SK-N-SH treated with all-trans-retinoic acid at 6 μM for 48 hours (cell line): ENCODE data around the gene DNAH11.

Experiments used
- ATAC-seq: fragments of 200-7000 bp; cut with Tn5 transposase; 3 replicates; pipeline ENCODE4 v1.9.1; 2020; ENCODE audit warnings: mild to moderate bottlenecking, moderate library complexity
- ARNTL ChIP-seq: fragments of 450-650 bp; formaldehyde crosslinking; IDR thresholded peaks from 2 replicates; pipeline ENCODE4 v1.5.0; 2020; ENCODE audit warnings: low read depth, mild to moderate bottlenecking, moderate library complexity, borderline replicate concordance
- BACH2 ChIP-seq: fragments of 250-450 bp; sonication (Bioruptor Pico); IDR thresholded peaks from 2 replicates; pipeline ENCODE4 v1.9.0; 2021; ENCODE audit warnings: mild to moderate bottlenecking, borderline replicate concordance
- CSDC2 ChIP-seq: fragments of 250-450 bp; sonication (Bioruptor Pico); IDR thresholded peaks from 2 replicates; pipeline ENCODE4 v1.5.0; 2020; ENCODE audit warnings: mild to moderate bottlenecking, moderate library complexity
- CSRNP3 ChIP-seq: fragments of 250-450 bp; sonication (Bioruptor Pico); IDR thresholded peaks from 2 replicates; pipeline ENCODE4 v1.5.1; 2021; ENCODE audit warnings: mild to moderate bottlenecking, moderate library complexity
- ESRRG ChIP-seq: fragments of 250-450 bp; sonication (Bioruptor Pico); IDR thresholded peaks from 2 replicates; pipeline ENCODE4 v1.6.1; 2021; ENCODE audit warnings: mild to moderate bottlenecking
- OSR1 ChIP-seq: fragments of 250-450 bp; sonication (Bioruptor Pico); IDR thresholded peaks from 2 replicates; pipeline ENCODE4 v1.8.0; 2022; ENCODE audit warnings: moderate library complexity, mild to moderate bottlenecking, inconsistent platforms
- PATZ1 ChIP-seq: fragments of 250-450 bp; sonication (Bioruptor Pico); IDR thresholded peaks from 2 replicates; pipeline ENCODE4 v1.8.0; 2020; ENCODE audit warnings: mild to moderate bottlenecking, moderate library complexity, borderline replicate concordance
- RARB ChIP-seq: fragments of 250-450 bp; sonication (Bioruptor Pico); IDR thresholded peaks from 2 replicates; pipeline ENCODE4 v1.8.0; 2021; ENCODE audit warnings: mild to moderate bottlenecking, moderate library complexity
- SNAI2 ChIP-seq: fragments of 250-450 bp; sonication (Bioruptor Pico); IDR thresholded peaks from 2 replicates; pipeline ENCODE4 v1.5.0; 2020; ENCODE audit warnings: mild to moderate bottlenecking, moderate library complexity
- TCF4 ChIP-seq: fragments of 250-450 bp; sonication (Bioruptor Pico); IDR thresholded peaks from 2 replicates; pipeline ENCODE4 v1.8.0; 2021; ENCODE audit warnings: mild to moderate bottlenecking, moderate library complexity, borderline replicate concordance
- TSHZ2 ChIP-seq: fragments of 250-450 bp; sonication (Bioruptor Pico); IDR thresholded peaks from 2 replicates; pipeline ENCODE4 v1.5.0; 2020; ENCODE audit warnings: mild to moderate bottlenecking, moderate library complexity
- ZC3H10 ChIP-seq: fragments of 250-450 bp; sonication (Bioruptor Pico); IDR thresholded peaks from 2 replicates; pipeline ENCODE4 v1.5.1; 2021; ENCODE audit warnings: mild to moderate bottlenecking, moderate library complexity
- ZFP3 ChIP-seq: fragments of 250-450 bp; sonication (Bioruptor Pico); IDR thresholded peaks from 2 replicates; pipeline ENCODE4 v1.5.0; 2020; ENCODE audit warnings: mild to moderate bottlenecking, moderate library complexity
- ZFP30 ChIP-seq: fragments of 450-650 bp; formaldehyde crosslinking; IDR thresholded peaks from 2 replicates; pipeline ENCODE4 v1.5.0; 2022; ENCODE audit warnings: mild to moderate bottlenecking, moderate library complexity
- ZNF565 ChIP-seq: fragments of 450-650 bp; formaldehyde crosslinking; conservative IDR thresholded peaks from 2 replicates; pipeline ENCODE4 v1.5.0; 2020; ENCODE audit warnings: low read depth, mild to moderate bottlenecking, moderate library complexity
- ZNF70 ChIP-seq: fragments of 450-650 bp; formaldehyde crosslinking; IDR thresholded peaks from 2 replicates; pipeline ENCODE4 v1.5.0; 2020; ENCODE audit warnings: mild to moderate bottlenecking, moderate library complexity
- ZNF8 ChIP-seq: fragments of 450-650 bp; formaldehyde crosslinking; IDR thresholded peaks from 2 replicates; pipeline ENCODE4 v1.5.0; 2020; ENCODE audit warnings: mild to moderate bottlenecking, moderate library complexity
- TF ChIP-seq, protein P1 (sequence below): fragments of 250-450 bp; sonication (Bioruptor Pico); IDR thresholded peaks from 2 replicates; pipeline ENCODE4 v1.8.0; 2021; ENCODE audit warnings: low read depth, mild to moderate bottlenecking, moderate library complexity, borderline replicate concordance

The DNAH11 gene

DNA sequence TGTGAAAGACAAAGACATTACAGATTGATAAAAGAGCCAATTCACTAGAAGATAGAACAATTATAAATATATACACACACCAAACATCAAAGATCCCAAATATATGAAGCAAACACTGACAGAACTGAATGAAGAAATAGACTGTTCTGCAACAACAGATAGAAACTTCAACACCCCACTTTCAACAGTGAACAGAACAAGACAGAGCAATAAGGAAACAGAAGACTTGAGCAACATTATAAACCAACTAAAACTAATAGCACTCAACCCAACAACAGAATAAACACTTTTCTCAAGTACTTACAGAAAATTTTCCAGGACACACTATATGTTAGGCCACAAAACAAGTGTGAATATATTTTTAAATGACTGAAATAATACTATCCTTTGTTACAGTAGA lies 392.0 kb downstream of the DNAH11 start:
- TF ChIP-seq TCF4 (CRISPR knock-in tag) (no peak), ARNTL (CRISPR knock-in tag) (no peak), RARB (CRISPR knock-in tag) (no peak), ZFP3 (CRISPR knock-in tag) (no peak), OSR1 (CRISPR knock-in tag) (no peak), ZFP30 (CRISPR knock-in tag) (no peak), CSRNP3 (CRISPR knock-in tag) (no peak), SNAI2 (CRISPR knock-in tag) (no peak), BACH2 (CRISPR knock-in tag) (no peak), CSDC2 (CRISPR knock-in tag) (no peak), ESRRG (CRISPR knock-in tag) (no peak), ZC3H10 (CRISPR knock-in tag) (no peak), ZNF565 (CRISPR knock-in tag) (no peak), PATZ1 (CRISPR knock-in tag) (no peak)
- TF ChIP-seq, protein P1, sequence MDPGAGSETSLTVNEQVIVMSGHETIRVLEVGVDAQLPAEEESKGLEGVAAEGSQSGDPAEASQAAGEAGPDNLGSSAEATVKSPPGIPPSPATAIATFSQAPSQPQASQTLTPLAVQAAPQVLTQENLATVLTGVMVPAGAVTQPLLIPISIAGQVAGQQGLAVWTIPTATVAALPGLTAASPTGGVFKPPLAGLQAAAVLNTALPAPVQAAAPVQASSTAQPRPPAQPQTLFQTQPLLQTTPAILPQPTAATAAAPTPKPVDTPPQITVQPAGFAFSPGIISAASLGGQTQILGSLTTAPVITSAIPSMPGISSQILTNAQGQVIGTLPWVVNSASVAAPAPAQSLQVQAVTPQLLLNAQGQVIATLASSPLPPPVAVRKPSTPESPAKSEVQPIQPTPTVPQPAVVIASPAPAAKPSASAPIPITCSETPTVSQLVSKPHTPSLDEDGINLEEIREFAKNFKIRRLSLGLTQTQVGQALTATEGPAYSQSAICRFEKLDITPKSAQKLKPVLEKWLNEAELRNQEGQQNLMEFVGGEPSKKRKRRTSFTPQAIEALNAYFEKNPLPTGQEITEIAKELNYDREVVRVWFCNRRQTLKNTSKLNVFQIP (CRISPR knock-in tag), result no peak
- no peak for ATAC-seq

DNA sequence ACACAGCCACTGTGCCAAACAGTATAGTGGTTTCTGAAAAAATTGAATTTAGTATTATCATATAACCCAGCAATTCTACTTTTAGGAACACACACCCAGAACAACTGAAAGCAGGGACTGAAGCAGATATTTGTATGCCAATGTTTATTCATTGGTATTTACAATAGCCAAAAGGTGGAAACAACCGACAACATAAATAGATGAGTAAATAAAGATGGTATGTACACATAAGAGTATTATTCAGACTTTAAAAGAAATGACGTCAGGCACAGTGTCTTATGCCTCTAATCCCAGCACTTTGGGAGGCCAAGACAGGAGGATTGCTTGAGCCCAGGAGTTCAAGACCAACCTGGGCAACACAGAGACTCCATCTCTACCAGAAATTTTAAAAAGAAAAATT lies 395.6 kb downstream of the DNAH11 start:
- TF ChIP-seq ARNTL (CRISPR knock-in tag), result no peak
- TF ChIP-seq, protein P1 (CRISPR knock-in tag), result no peak
- TF ChIP-seq ZFP3 (CRISPR knock-in tag), result no peak
- no peak for TF ChIP-seq ZNF565 (CRISPR knock-in tag)
- TF ChIP-seq CSDC2 (CRISPR knock-in tag), result no peak
- TF ChIP-seq CSRNP3 (CRISPR knock-in tag), result no peak
- no peak for TF ChIP-seq ESRRG (CRISPR knock-in tag)
- no peak for TF ChIP-seq PATZ1 (CRISPR knock-in tag)
- TF ChIP-seq ZNF8 (CRISPR knock-in tag), result no peak
- no peak for TF ChIP-seq ZNF70 (CRISPR knock-in tag)
- no peak for TF ChIP-seq TSHZ2
- ATAC-seq, result no peak
